H1 (cell line): ENCODE data around the gene DND1. TPM values are rescaled to one million over a fixed set of nuclear protein-coding genes. Genes with fewer than 3 reads are reported as not detected.

Source experiments
- CTCF ChIA-PET: fragments of 300-600 bp; sonication (Branson Sonifier 250); formaldehyde crosslinking; loops from one replicate; lab custom pipeline; 2021; ENCODE audit not compliant: partially characterized antibody; lab: Charles Lee
- POLR2A ChIA-PET: fragments of 300-600 bp; sonication (Branson Sonifier 250); formaldehyde crosslinking; loops from one replicate; lab custom pipeline; 2021; ENCODE audit warnings: inconsistent platforms; ENCODE audit not compliant: partially characterized antibody; lab: Charles Lee
- DNase-seq, 2 experiments: peaks; one replicate each; pipeline versions ENCODE4 v3.0.0 to v3.0.0-alpha.2; 2010 to 2022; ENCODE audit warnings: low spot score in 2 of 2, low read depth in 1 of 2, mixed read lengths in 1 of 2
- FAIRE-seq: peaks from 2 replicates; lab custom pipeline; 2011; peaks lifted over from hg19 to GRCh38; lab: Jason Lieb, UNC
- H2AFZ ChIP-seq: 2 replicates; pipeline ENCODE4 v1.8.1; 2012; ENCODE audit warnings: low read length, inconsistent platforms
- H2AK5ac ChIP-seq: 2 replicates; pipeline ENCODE4 v1.6.1; 2013; ENCODE audit warnings: low read depth, low read length
- H2BK120ac ChIP-seq: replicated peaks from 2 replicates; pipeline ENCODE3; 2013; ENCODE audit warnings: low read depth, low read length, inconsistent platforms
- H2BK12ac ChIP-seq: 2 replicates; pipeline ENCODE4 v1.6.1; 2013; ENCODE audit warnings: low read depth, low read length
- H2BK15ac ChIP-seq: 2 replicates; pipeline ENCODE4 v1.6.1; 2013; ENCODE audit warnings: low read length
- H2BK20ac ChIP-seq: 2 replicates; pipeline ENCODE4 v1.6.1; 2013; ENCODE audit warnings: low read length
- H2BK5ac ChIP-seq: 2 replicates; pipeline ENCODE4 v1.6.1; 2013; ENCODE audit warnings: low read depth, low read length
- H3K14ac ChIP-seq: 2 replicates; pipeline ENCODE4 v1.6.1; 2013; ENCODE audit warnings: inconsistent platforms; ENCODE audit not compliant: insufficient read length
- H3K18ac ChIP-seq: 2 replicates; pipeline ENCODE4 v1.6.1; 2013; ENCODE audit warnings: low read length; ENCODE audit errors: extremely low read depth
- H3K23ac ChIP-seq: 2 replicates; pipeline ENCODE4 v1.6.1; 2013; ENCODE audit warnings: inconsistent platforms; ENCODE audit not compliant: insufficient read length
- H3K23me2 ChIP-seq: 2 replicates; pipeline ENCODE4 v1.6.1; 2013; ENCODE audit warnings: low read depth, low read length
- H3K27ac ChIP-seq: 2 replicates; pipeline ENCODE4 v1.6.1; 2011; ENCODE audit warnings: low read depth, low read length, inconsistent platforms
- H3K27me3 ChIP-seq, 4 experiments: replicated peaks in 1 of 4; 1 replicate in 1 of 4; 2 replicates in 3 of 4; pipeline versions ENCODE4 v1.6.1 to v1.8.1; 2011 to 2013; ENCODE audit warnings: low read length in 3 of 4, mild to moderate bottlenecking in 3 of 4, inconsistent platforms in 2 of 4, mixed read lengths in 2 of 4, moderate library complexity in 1 of 4; ENCODE audit not compliant: control insufficient read depth in 3 of 4, insufficient read depth in 3 of 4; ENCODE audit errors: extremely low read depth in 1 of 4
- H3K36me3 ChIP-seq, 4 experiments: 2 replicates each; pipeline versions ENCODE4 v1.6.1 to v1.8.1; 2011 to 2013; ENCODE audit warnings: mild to moderate bottlenecking in 4 of 4, low read length in 3 of 4, moderate library complexity in 2 of 4, control low read depth in 1 of 4, inconsistent platforms in 1 of 4; ENCODE audit not compliant: insufficient read depth in 4 of 4, control insufficient read depth in 2 of 4
- H3K4ac ChIP-seq: replicated peaks from 2 replicates; pipeline ENCODE3; 2013; ENCODE audit warnings: low read length, low read depth, mixed read lengths, inconsistent platforms; ENCODE audit not compliant: insufficient read length
- H3K4me1 ChIP-seq, 4 experiments: replicated peaks in 1 of 4; 1 replicate in 1 of 4; 2 replicates in 3 of 4; pipeline versions ENCODE4 v1.6.1 to v1.8.1; 2011 to 2013; ENCODE audit warnings: low read length in 3 of 4, inconsistent platforms in 2 of 4, mixed read lengths in 1 of 4; ENCODE audit not compliant: insufficient read depth in 4 of 4, control insufficient read depth in 3 of 4
- H3K4me2 ChIP-seq, 2 experiments: 2 replicates each; pipeline versions ENCODE4 v1.6.1 to v1.8.1; 2011 to 2013; ENCODE audit warnings: low read depth in 2 of 2, low read length in 2 of 2, control low read depth in 1 of 2, inconsistent platforms in 1 of 2, mild to moderate bottlenecking in 1 of 2; ENCODE audit not compliant: insufficient read depth in 1 of 2
- H3K4me3 ChIP-seq, 4 experiments: fragments of 200-600, 300-600 bp in 1 of 4; sonication (generic), shearing (Covaris generic), sonication (Bioruptor Twin) in 1 of 4; 2 replicates each; pipeline versions ENCODE4 v1.5.1 to v1.8.1; 2011 to 2016; ENCODE audit warnings: low read length in 4 of 4, low read depth in 3 of 4, control low read depth in 2 of 4, inconsistent platforms in 2 of 4, mild to moderate bottlenecking in 2 of 4, mixed read lengths in 1 of 4, moderate library complexity in 1 of 4; ENCODE audit not compliant: insufficient read depth in 2 of 4; ENCODE audit errors: extremely low read depth in 1 of 4
- H3K56ac ChIP-seq: replicated peaks from 2 replicates; pipeline ENCODE3; 2013; ENCODE audit warnings: low read depth, mild to moderate bottlenecking, mixed read lengths, low read length, inconsistent platforms; ENCODE audit not compliant: insufficient read length
- H3K79me1 ChIP-seq: 2 replicates; pipeline ENCODE4 v1.6.1; 2013; ENCODE audit warnings: low read depth, low read length, control low read depth
- H3K79me2 ChIP-seq, 2 experiments: 2 replicates each; pipeline versions ENCODE4 v1.6.1 to v1.8.1; 2012 to 2013; ENCODE audit warnings: low read length in 2 of 2, mild to moderate bottlenecking in 2 of 2, inconsistent platforms in 1 of 2; ENCODE audit not compliant: insufficient read depth in 2 of 2, control insufficient read depth in 1 of 2
- H3K9ac ChIP-seq, 4 experiments: replicated peaks in 1 of 4; 1 replicate in 1 of 4; 2 replicates in 3 of 4; pipeline versions ENCODE4 v1.6.1 to v1.8.1; 2011 to 2013; ENCODE audit warnings: low read depth in 3 of 4, low read length in 3 of 4, control low read depth in 2 of 4, mild to moderate bottlenecking in 2 of 4, moderate library complexity in 2 of 4, inconsistent platforms in 1 of 4; ENCODE audit errors: extremely low read depth in 1 of 4
- H3K9me3 ChIP-seq, 2 experiments: 2 replicates each; pipeline versions ENCODE4 v1.6.1 to v1.8.1; 2012 to 2013; ENCODE audit warnings: mild to moderate bottlenecking in 2 of 2, moderate library complexity in 2 of 2, control low read depth in 1 of 2, inconsistent platforms in 1 of 2, low read depth in 1 of 2, low read length in 1 of 2, mixed read lengths in 1 of 2; ENCODE audit not compliant: insufficient read depth in 2 of 2
- H4K20me1 ChIP-seq, 2 experiments: replicated peaks in 1 of 2; 2 replicates each; pipeline versions ENCODE3 to v1.8.1; 2011 to 2013; ENCODE audit warnings: inconsistent platforms in 2 of 2, low read length in 2 of 2, mild to moderate bottlenecking in 1 of 2; ENCODE audit not compliant: insufficient read depth in 2 of 2, control insufficient read depth in 1 of 2
- H4K5ac ChIP-seq: 2 replicates; pipeline ENCODE4 v1.6.1; 2013; ENCODE audit warnings: low read length, low read depth, mixed read lengths, inconsistent platforms; ENCODE audit not compliant: insufficient read length
- H4K8ac ChIP-seq: 2 replicates; pipeline ENCODE4 v1.8.0; 2013; ENCODE audit warnings: mild to moderate bottlenecking, moderate library complexity, low read length, inconsistent platforms; ENCODE audit not compliant: insufficient read depth; ENCODE audit errors: extremely low read depth
- H4K91ac ChIP-seq: replicated peaks from 2 replicates; pipeline ENCODE3; 2013; ENCODE audit warnings: low read length, mixed read lengths, inconsistent platforms; ENCODE audit not compliant: insufficient read length
- ASH2L ChIP-seq: fragments of 200-600, 300-600 bp; sonication (generic); IDR thresholded peaks from one replicate; pipeline ENCODE4 v1.7.1; 2017; ENCODE audit warnings: low read length
- CEBPB ChIP-seq: IDR thresholded peaks from 2 replicates; pipeline ENCODE4 v1.6.1; 2012; ENCODE audit warnings: low read depth, low read length
- EGR1 ChIP-seq: IDR thresholded peaks from 2 replicates; pipeline ENCODE4 v1.6.1; 2011; ENCODE audit warnings: low read depth, low read length, borderline replicate concordance
- FOSL1 ChIP-seq: IDR thresholded peaks from 2 replicates; pipeline ENCODE4 v1.6.1; 2011; ENCODE audit warnings: mild to moderate bottlenecking, low read depth, low read length, moderate library complexity; ENCODE audit not compliant: insufficient read depth
- KDM5A ChIP-seq: fragments of 200-600 bp; IDR thresholded peaks from 2 replicates; pipeline ENCODE4 v1.7.1; 2012; ENCODE audit warnings: mild to moderate bottlenecking, low read length, inconsistent platforms, mixed read lengths
- NRF1 ChIP-seq: IDR thresholded peaks from 2 replicates; pipeline ENCODE4 v1.6.1; 2011; ENCODE audit warnings: mild to moderate bottlenecking, low read depth, low read length, improper control_type of control experiment
- POLR2AphosphoS5 ChIP-seq: IDR thresholded peaks from 2 replicates; pipeline ENCODE4 v1.6.1; 2011; ENCODE audit warnings: low read depth, low read length
- RFX5 ChIP-seq: IDR thresholded peaks from 2 replicates; pipeline ENCODE4 v1.6.1; 2011; ENCODE audit warnings: low read depth, low read length, improper control_type of control experiment, borderline replicate concordance
- SIX5 ChIP-seq: IDR thresholded peaks from 2 replicates; pipeline ENCODE4 v1.6.1; 2011; ENCODE audit warnings: mild to moderate bottlenecking, low read depth, low read length
- SP1 ChIP-seq: IDR thresholded peaks from 2 replicates; pipeline ENCODE4 v1.6.1; 2011; ENCODE audit warnings: low read depth, low read length
- SUZ12 ChIP-seq: fragments of 200-600 bp; sonication (generic); IDR thresholded peaks from 2 replicates; pipeline ENCODE4 v1.6.1; 2012; ENCODE audit warnings: mild to moderate bottlenecking, inconsistent platforms, low read length, moderate library complexity, mixed read lengths
- YY1 ChIP-seq: IDR thresholded peaks from 2 replicates; pipeline ENCODE4 v1.6.1; 2011; ENCODE audit warnings: low read depth, mild to moderate bottlenecking, low read length
- WGBS, 2 experiments: shearing (Covaris generic) in 1 of 2; methylation state at CpG; one replicate each; pipeline versions ENCODE4 v1.1.6 to v1.1.7; 2013 to 2015; ENCODE audit warnings: low lambda C conversion rate in 2 of 2, mixed read lengths in 2 of 2, inconsistent platforms in 1 of 2, low coverage in 1 of 2, missing lambda C conversion rate in 1 of 2; ENCODE audit not compliant: insufficient replicate concordance in 2 of 2, insufficient coverage in 1 of 2, insufficient read length in 1 of 2; ENCODE audit errors: extremely low coverage in 1 of 2, missing lambda C conversion rate in 1 of 2; 5-methylcytosine and 5-hydroxymethylcytosine counted together
- polyA plus RNA-seq, 7 experiments: library from polyadenylated mRNA; depleted of rRNA in 3 of 7; stranded (reverse) in 5 of 7; unstranded in 2 of 7; fragments of >200 nt in 5 of 7; fragments of 200-250 nt in 2 of 7; gene quantifications; 1 replicate in 5 of 7; 2 replicates in 1 of 7; 4 replicates in 1 of 7; pipeline versions ENCODE4 v1.2.1 to v1.2.3, GENCODE V29; 2011 to 2013; ENCODE audit warnings: missing spikeins in 2 of 7, mixed read lengths in 2 of 7
- total RNA-seq: library from RNA; stranded (reverse); fragmentation: NEBNext Ultra II Directional; extraction: Animal tissue kit (Norgen Biotek cat#: 25700); gene quantifications from 2 replicates; pipeline ENCODE4 v1.2.1, GENCODE V29; 2021

Gene DND1
- total and polyA plus RNA-seq, 2 of the 8 experiments (the other 6 are each of a cell fraction or from before 2014, with no cell fraction given): 0.41 to 2.1 TPM

GRCh38 chr5:140700177-140701144 lies 27.1 kb upstream of the DND1 start, which contains the start of gene ZMAT2:
ZMAT2 (plus strand) TSS chr5:140700447; CDS start chr5:140700461, 14 bp downstream.
- CTCF ChIA-PET: no interaction called here
- Histone ChIP-seq H4K8ac (peak within 1 kb of the TSS; percentile 94; the same call in 1 of the 2 replicates), H3K56ac (no peak within 1 kb of the TSS), H3K4me1 (0 out of 7 replicates have a peak, but pooled peaks cover 0 to 4% (median 0%) of the 10 kb centered on the region in 4 experiments), H2AFZ (peak within 1 kb of the TSS; percentile 95; the same call in 1 of the 2 replicates), H3K9me3 (no peaks in the 10 kb centered on the region), H4K20me1 (no peaks in the 10 kb centered on the region), H2BK5ac (no peak within 1 kb of the TSS; the same call in 1 of the 2 replicates), H3K23ac (no peak within 1 kb of the TSS), H3K36me3 (peaks cover 33 to 80% (median 62%) of the 10 kb centered on the region in 4 experiments), H2BK20ac (no peak within 1 kb of the TSS), H3K14ac (no peak within 1 kb of the TSS), H4K91ac (no peak within 1 kb of the TSS), H3K27ac (peak within 1 kb of the TSS; percentile 65), H2AK5ac (no peak within 1 kb of the TSS), H3K4ac (no peak within 1 kb of the TSS), H4K5ac (no peak within 1 kb of the TSS), H3K18ac (no peak within 1 kb of the TSS), H3K23me2 (peaks cover 5% of the 10 kb centered on the region; the same call in 1 of the 2 replicates), H3K4me3 (peak within 1 kb of the TSS; percentile 92 to 98 (median 97)), H3K79me1 (peaks cover 2% of the 10 kb centered on the region; the same call in 1 of the 2 replicates), H3K9ac (peak within 1 kb of the TSS; percentile 96 to 98 (median 97)), H3K4me2 (peak within 1 kb of the TSS; percentile 89 to 93), H2BK120ac (no peak within 1 kb of the TSS), H2BK12ac (no peak within 1 kb of the TSS; the same call in 1 of the 2 replicates), H3K79me2 (peaks cover 0 to 17% of the 10 kb centered on the region in 2 experiments; a peak in 2 of 4 replicates), H2BK15ac (no peak within 1 kb of the TSS), H3K27me3 (no peaks in the 10 kb centered on the region)
- DNase-seq: peak; percentile 86 to 87
- WGBS, 2 experiments: 6% methylated on average over 42 of the region's 44 CpGs; no CpG with 5 or more reads in 1 of the 2 experiments
- POLR2A ChIA-PET: interaction anchor here (0.8 to 2.0 kb wide), 13 partner anchors 9 to 61 kb away, joined by 3 to 16 read pairs (median 3); partner anchors contain the start of genes HARS1, HARS2, IK and NDUFA2
- peak; percentile 99 for FAIRE-seq
- TF ChIP-seq KDM5A (peak; percentile 87), YY1 (peak; percentile 97), NRF1 (peak; percentile 74), EGR1 (no peak), SP1 (peak; percentile 64; the same call in 1 of the 2 replicates), SIX5 (0 out of 2 replicates have a peak, but pooled peaks have one; percentile 21), FOSL1 (no peak), CEBPB (peak; percentile 88), POLR2AphosphoS5 (peak; percentile 89), RFX5 (no peak), SUZ12 (no peak), ASH2L (peak; percentile 62)
